ENCODE results near the gene TINCR.

DNA sequence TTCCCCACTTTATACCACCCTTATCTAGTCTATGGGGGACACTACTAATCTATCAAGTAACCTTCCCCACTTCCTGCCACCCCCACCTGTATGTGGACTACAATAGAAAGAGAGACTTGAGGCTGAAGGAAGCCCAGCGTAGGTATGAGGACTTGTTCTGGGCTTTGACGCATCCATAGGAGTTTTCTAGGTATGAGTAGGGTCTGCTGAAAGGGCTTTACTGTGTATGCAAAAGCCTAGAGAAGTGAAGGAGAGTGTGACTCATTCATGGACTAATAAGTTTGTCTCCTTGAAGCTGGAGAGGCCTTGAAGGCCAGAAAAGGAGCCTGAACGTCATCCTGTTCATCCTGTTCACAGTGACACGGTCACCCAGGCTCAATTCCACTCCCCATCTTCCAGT lies 21.8 kb downstream of the TINCR start:
- TF ChIP-seq, protein P1, sequence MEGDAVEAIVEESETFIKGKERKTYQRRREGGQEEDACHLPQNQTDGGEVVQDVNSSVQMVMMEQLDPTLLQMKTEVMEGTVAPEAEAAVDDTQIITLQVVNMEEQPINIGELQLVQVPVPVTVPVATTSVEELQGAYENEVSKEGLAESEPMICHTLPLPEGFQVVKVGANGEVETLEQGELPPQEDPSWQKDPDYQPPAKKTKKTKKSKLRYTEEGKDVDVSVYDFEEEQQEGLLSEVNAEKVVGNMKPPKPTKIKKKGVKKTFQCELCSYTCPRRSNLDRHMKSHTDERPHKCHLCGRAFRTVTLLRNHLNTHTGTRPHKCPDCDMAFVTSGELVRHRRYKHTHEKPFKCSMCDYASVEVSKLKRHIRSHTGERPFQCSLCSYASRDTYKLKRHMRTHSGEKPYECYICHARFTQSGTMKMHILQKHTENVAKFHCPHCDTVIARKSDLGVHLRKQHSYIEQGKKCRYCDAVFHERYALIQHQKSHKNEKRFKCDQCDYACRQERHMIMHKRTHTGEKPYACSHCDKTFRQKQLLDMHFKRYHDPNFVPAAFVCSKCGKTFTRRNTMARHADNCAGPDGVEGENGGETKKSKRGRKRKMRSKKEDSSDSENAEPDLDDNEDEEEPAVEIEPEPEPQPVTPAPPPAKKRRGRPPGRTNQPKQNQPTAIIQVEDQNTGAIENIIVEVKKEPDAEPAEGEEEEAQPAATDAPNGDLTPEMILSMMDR (conservative IDR thresholded peaks at IDR 0.05): no peak
- no peak for TF ChIP-seq EZH2 (IDR thresholded peaks at IDR 0.05; ENCODE audit: low read depth)

Data from PC-9 (cell line).